A673 (cell line): Measurements from ENCODE around the gene MEGF6. TPM values are rescaled to one million over a fixed set of nuclear protein-coding genes. Genes with fewer than 3 reads are reported as not detected.

Experiments used
- BruUV-seq: library from RNA; stranded (reverse); fragments of 400-500 nt; replicated peaks from 2 replicates; lab custom pipeline; 2021; lab: Mats Ljungman, UMichigan
- CTCF ChIA-PET: fragments of 300-600 bp; sonication (Branson Sonifier 250); formaldehyde crosslinking; loops from one replicate; lab custom pipeline; 2022; ENCODE audit warnings: antibody characterized with exemption; lab: Charles Lee
- POLR2A ChIA-PET: fragments of 300-600 bp; sonication (Branson Sonifier 250); formaldehyde crosslinking; loops from one replicate; lab custom pipeline; 2022; ENCODE audit warnings: antibody characterized with exemption; ENCODE audit not compliant: low non-redundant PET; lab: Charles Lee
- DNase-seq: peaks from one replicate; pipeline ENCODE4 v3.0.0-alpha.2; 2015; ENCODE audit warnings: low spot score
- H3K27ac ChIP-seq: fragments of 200-600 bp; sonication (generic); 2 replicates; pipeline ENCODE4 v1.5.1; 2016; ENCODE audit warnings: mixed run types, low read depth, mild to moderate bottlenecking, mixed read lengths, antibody characterized with exemption, low read length; ENCODE audit not compliant: poor library complexity, severe bottlenecking
- H3K27me3 ChIP-seq: fragments of 200-600 bp; sonication (generic); replicated peaks from 2 replicates; pipeline ENCODE4 v1.6.1; 2017; ENCODE audit warnings: mixed run types, low read depth, mild to moderate bottlenecking, mixed read lengths, antibody characterized with exemption, low read length; ENCODE audit not compliant: insufficient read depth, poor library complexity
- H3K36me3 ChIP-seq: fragments of 200-600 bp; sonication (generic); 2 replicates; pipeline ENCODE4 v1.6.1; 2016; ENCODE audit warnings: mixed run types, mild to moderate bottlenecking, mixed read lengths, antibody characterized with exemption, low read length; ENCODE audit not compliant: insufficient read depth, poor library complexity, severe bottlenecking
- H3K4me1 ChIP-seq: fragments of 200-600 bp; sonication (generic); 2 replicates; pipeline ENCODE4 v1.6.1; 2017; ENCODE audit warnings: mixed run types, mild to moderate bottlenecking, mixed read lengths, antibody characterized with exemption, low read length; ENCODE audit not compliant: insufficient read depth, poor library complexity, severe bottlenecking
- H3K4me3 ChIP-seq: fragments of 200-600 bp; sonication (generic); 2 replicates; pipeline ENCODE4 v1.5.1; 2016; ENCODE audit warnings: low read depth, mixed run types, mild to moderate bottlenecking, mixed read lengths, low read length; ENCODE audit not compliant: poor library complexity, severe bottlenecking
- H3K9me3 ChIP-seq: fragments of 200-600 bp; sonication (generic); 2 replicates; pipeline ENCODE4 v1.6.1; 2016; ENCODE audit warnings: mixed run types, low read depth, mild to moderate bottlenecking, mixed read lengths, antibody characterized with exemption, low read length; ENCODE audit not compliant: poor library complexity, severe bottlenecking
- CTCF ChIP-seq: fragments of 300-800, 200-600 bp; sonication (generic); conservative IDR thresholded peaks from 2 replicates; pipeline ENCODE4 v1.5.1; 2017; ENCODE audit warnings: low read depth, mild to moderate bottlenecking, antibody characterized with exemption, low read length, moderate library complexity, mixed read lengths
- EZH2 ChIP-seq: fragments of 200-600 bp; sonication (generic); IDR thresholded peaks from 2 replicates; pipeline ENCODE4 v1.6.1; 2017; ENCODE audit warnings: borderline replicate concordance, low read depth, mild to moderate bottlenecking, mixed read lengths, antibody characterized with exemption, low read length; ENCODE audit not compliant: poor library complexity, severe bottlenecking
- intact Hi-C: fragments of 100-400 bp; cut with micrococcal nuclease; formaldehyde crosslinking; loops from one replicate; pipeline ENCODE4 v1.10.0; 2022; ENCODE audit not compliant: unreplicated experiment
- total RNA-seq: library from RNA; stranded (reverse); gene quantifications from 2 replicates; pipeline ENCODE4 v1.2.3, GENCODE V29; 2021

MEGF6 gene
- total RNA-seq, 1 experiment from 2014 or later: 2.8 TPM

- Histone ChIP-seq H3K36me3 (no peaks in the 10 kb centered on the region), H3K4me1 (no peaks in the 10 kb centered on the region), H3K27me3 (no peaks in the 10 kb centered on the region), H3K4me3 (no peak overlapping the region), H3K9me3 (no peaks in the 10 kb centered on the region), H3K27ac (no peak overlapping the region)
- ChIA-PET POLR2A (no interaction called here), CTCF (interaction anchor here (0.7 kb wide), 1 partner anchor 216 kb away, joined by 3 read pairs; no protein-coding TSS in a partner anchor)
- TF ChIP-seq EZH2 (no peak), CTCF (no peak)
- intact Hi-C loops: no loop called here
- BruUV-seq: no TSS peak
- no peak for DNase-seq
Measured at GRCh38 chr1:3508757-3509415, 102.4 kb downstream of the MEGF6 start.

- no peaks in the 10 kb centered on the region for H3K36me3 ChIP-seq
- POLR2A ChIA-PET: no interaction called here
- CTCF ChIA-PET: no interaction called here
- no peaks in the 10 kb centered on the region for H3K9me3 ChIP-seq
- no peaks in the 10 kb centered on the region for H3K4me1 ChIP-seq
- no peak for DNase-seq
- no peak overlapping the region for H3K4me3 ChIP-seq
- H3K27me3 ChIP-seq: no peaks in the 10 kb centered on the region
- no TSS peak for BruUV-seq
- H3K27ac ChIP-seq: no peak overlapping the region
- no peak for TF ChIP-seq EZH2
- intact Hi-C loops: no loop called here
Measured at GRCh38 chr1:3507636-3508275, 103.6 kb downstream of the MEGF6 start.

GRCh38 chr1:3506943-3507342, 104.4 kb downstream of the MEGF6 start:
- TF ChIP-seq EZH2 (no peak), CTCF (no peak)
- Histone ChIP-seq H3K4me1 (no peaks in the 10 kb centered on the region), H3K27ac (no peak overlapping the region), H3K36me3 (no peaks in the 10 kb centered on the region), H3K9me3 (no peaks in the 10 kb centered on the region), H3K4me3 (no peak overlapping the region), H3K27me3 (no peaks in the 10 kb centered on the region)
- intact Hi-C loops: no loop called here
- BruUV-seq: no TSS peak
- CTCF ChIA-PET: no interaction called here
- DNase-seq: no peak
- POLR2A ChIA-PET: no interaction called here
